Stimulated activated naive B cell treated with anti-CD40 and anti-IgM and Interleukin-4, amounts not matched to agents 10 μg/mL and 1 μg/mL and 100 μg/mL, for 72 hours (primary cell): ENCODE data around the gene MPC1.
"Not testable (repeated sequence)": the region's sequence is repeated elsewhere in the genome, so short reads cannot be mapped to it uniquely, and the experiment has no call there.

Experiments
- ATAC-seq, 2 donors: fragments of 150-1000 bp; cut with Tn5 transposase; replicated peaks; 2 replicates each; pipeline ENCODE4 v1.10.0; 2021; ENCODE audit warnings: moderate library complexity in 1 of 2
- DNase-seq: peaks from one replicate; pipeline ENCODE4 v3.0.0; 2021
- H3K27ac Mint-ChIP-seq: one replicate; pipeline ENCODE4 v1.8.0; 2022; ENCODE audit warnings: mild to moderate bottlenecking, mixed read lengths
- H3K27me3 Mint-ChIP-seq, 2 donors: one replicate each; pipeline ENCODE4 v1.8.0; 2022; ENCODE audit warnings: mixed read lengths in 2 of 2
- H3K36me3 Mint-ChIP-seq, 2 donors: one replicate each; pipeline ENCODE4 v1.8.0; 2022; ENCODE audit warnings: mixed read lengths in 2 of 2, mild to moderate bottlenecking in 1 of 2
- H3K4me1 Mint-ChIP-seq, 2 donors: one replicate each; pipeline ENCODE4 v1.8.0; 2022; ENCODE audit warnings: mixed read lengths in 2 of 2, mild to moderate bottlenecking in 1 of 2
- H3K4me3 Mint-ChIP-seq, 2 donors: one replicate each; pipeline ENCODE4 v1.8.0; 2022; ENCODE audit warnings: mild to moderate bottlenecking in 2 of 2, mixed read lengths in 2 of 2, moderate library complexity in 1 of 2
- H3K9me3 Mint-ChIP-seq, 2 donors: one replicate each; pipeline ENCODE4 v1.8.0; 2022; ENCODE audit warnings: mixed read lengths in 2 of 2, mild to moderate bottlenecking in 1 of 2

MPC1 gene

DNA sequence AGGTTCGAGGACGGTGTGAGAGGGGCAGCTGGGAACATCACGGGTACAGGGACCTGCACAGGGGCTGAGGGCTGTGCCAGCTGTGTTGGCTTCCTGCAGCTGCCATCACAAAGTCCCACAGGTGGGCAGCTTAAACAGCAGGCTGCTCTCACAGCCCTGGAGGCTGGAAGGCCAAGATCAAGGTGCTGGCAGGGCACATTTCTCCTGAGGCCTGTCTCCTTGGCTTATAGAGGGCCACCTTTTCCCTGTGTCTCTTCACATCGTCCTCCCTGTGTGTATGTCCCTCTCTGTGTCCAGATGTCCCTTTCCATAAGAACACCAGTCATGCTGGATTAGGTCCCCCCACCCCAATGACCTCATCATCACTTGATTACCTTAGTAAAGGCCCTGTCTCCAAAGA, 15.1 kb upstream of the MPC1 start:
- Mint-ChIP-seq H3K4me3 (no peak overlapping the region), H3K9me3 (peaks cover 0 to 1% of the 10 kb centered on the region in 2 donors), H3K36me3 (no peaks in the 10 kb centered on the region), H3K27me3 (peaks cover 26 to 29% of the 10 kb centered on the region in 2 donors), H3K27ac (no peak overlapping the region), H3K4me1 (peaks cover 2 to 7% of the 10 kb centered on the region in 2 donors)
- DNase-seq: no peak
- ATAC-seq: no peak

DNA sequence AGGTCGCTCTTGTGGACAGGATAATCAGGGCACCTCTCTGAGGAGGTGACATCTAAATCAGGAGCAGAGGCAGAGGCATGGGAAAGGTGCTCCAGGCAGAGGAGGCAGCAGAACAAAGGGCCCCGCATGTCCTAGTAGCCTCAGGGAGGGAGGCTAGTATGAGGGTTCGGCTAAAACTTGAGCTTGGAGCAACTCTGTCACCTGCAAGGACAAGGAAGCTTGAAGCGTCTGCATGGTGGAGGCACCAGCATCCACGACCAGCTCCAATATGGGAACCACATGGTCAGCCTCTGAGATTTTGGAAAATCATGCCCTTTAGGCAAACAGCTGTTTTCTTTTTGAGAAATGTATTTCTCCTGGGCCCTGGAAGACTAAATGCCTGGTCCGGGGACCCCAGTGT, 13.0 kb upstream of the MPC1 start:
- DNase-seq (no peak), ATAC-seq (no peak)
- Mint-ChIP-seq H3K4me3 (no peak overlapping the region), H3K27ac (no peak overlapping the region), H3K36me3 (no peaks in the 10 kb centered on the region), H3K9me3 (peaks cover 0 to 1% of the 10 kb centered on the region in 2 donors), H3K27me3 (peaks cover 30 to 36% of the 10 kb centered on the region in 2 donors), H3K4me1 (peaks cover 2 to 3% of the 10 kb centered on the region in 2 donors)

DNA sequence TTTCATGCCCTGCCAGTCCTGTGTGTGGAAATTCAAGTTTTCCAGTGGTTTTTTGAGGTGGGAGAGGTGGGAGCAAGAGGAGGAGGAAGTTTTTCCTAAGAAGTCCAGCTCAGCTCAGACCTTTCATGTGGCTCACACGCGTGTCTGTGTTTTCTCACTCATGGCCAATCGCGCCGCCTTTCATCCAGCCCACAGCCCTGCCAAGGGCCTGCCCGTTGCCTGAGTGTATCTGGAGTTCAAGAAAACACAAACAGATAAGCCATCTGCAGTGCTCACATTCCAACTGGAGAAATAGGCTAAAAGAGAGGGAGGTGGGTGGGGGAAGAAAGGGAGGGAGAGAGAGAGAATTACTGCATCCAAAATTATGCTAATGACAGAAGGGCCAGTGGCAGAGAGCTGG, 12.6 kb upstream of the MPC1 start:
- Mint-ChIP-seq H3K9me3 (peaks cover 0 to 1% of the 10 kb centered on the region in 2 donors), H3K27ac (no peak overlapping the region), H3K4me3 (no peak overlapping the region), H3K36me3 (no peaks in the 10 kb centered on the region), H3K27me3 (peaks cover 30 to 36% of the 10 kb centered on the region in 2 donors), H3K4me1 (no peaks in the 10 kb centered on the region)
- no peak for DNase-seq
- ATAC-seq: no peak

DNA sequence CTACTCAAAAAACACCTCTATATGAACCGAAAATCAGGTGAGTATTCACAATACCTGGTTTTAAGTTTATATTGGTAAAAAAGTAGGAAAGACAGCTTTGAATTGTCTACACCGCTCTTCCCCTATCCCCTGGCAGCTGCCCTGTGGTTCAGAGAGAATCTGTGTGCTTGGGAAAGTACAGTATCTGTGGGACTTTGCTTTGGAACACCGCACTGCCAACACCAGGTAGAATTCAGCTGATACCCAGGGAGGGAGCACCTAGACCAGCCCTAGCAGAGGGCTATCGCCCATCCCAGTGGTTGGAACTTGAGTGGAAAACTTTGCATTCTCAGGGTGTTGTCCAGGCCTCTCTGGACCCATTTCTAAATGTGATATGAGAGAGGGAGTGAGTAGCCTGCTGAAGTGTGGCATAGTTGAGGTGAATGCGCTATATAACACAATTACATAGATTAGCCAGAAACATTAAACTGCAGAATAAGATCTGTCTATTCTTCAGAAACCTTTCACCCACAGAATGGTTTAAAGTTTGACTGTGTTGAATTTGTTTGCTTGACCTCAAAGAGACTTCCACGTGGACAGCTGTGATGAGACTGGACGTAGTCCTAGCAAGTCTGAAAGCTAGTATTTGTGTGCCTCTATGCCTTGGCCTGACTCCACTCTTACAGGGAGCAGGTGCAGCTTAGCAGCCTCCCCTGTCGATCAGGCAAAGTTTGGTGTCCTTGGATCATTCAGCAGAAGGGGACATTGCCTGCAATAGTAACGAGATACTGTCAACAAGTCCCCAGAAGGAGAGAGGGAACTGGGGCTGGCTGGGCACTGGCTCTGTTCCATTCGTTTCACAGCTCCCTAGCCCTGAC, 11.5 kb upstream of the MPC1 start:
- DNase-seq (no peak), ATAC-seq (no peak)
- Mint-ChIP-seq H3K4me1 (no peaks in the 10 kb centered on the region), H3K4me3 (no peak overlapping the region), H3K27me3 (peaks cover 28 to 32% of the 10 kb centered on the region in 2 donors), H3K9me3 (peaks cover 0 to 1% of the 10 kb centered on the region in 2 donors), H3K36me3 (no peaks in the 10 kb centered on the region), H3K27ac (no peak overlapping the region)

DNA sequence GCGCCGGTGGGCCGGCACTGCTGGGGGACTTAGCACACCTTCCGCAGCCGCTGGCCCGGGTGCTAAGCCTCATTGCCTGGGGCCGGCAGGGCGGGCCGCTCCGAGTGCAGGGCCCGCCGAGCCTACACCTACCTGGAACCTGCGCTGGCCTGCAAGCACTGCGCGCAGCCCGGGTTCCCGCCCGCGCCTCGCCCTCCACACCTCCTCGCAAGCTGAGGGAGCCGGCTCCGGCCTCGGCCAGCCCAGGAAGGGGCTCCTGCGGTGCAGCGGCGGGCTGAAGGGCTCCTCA, 10.7 kb upstream of the MPC1 start:
- Mint-ChIP-seq H3K27ac (no peak overlapping the region), H3K4me3 (no peak overlapping the region), H3K9me3 (peaks cover 0 to 1% of the 10 kb centered on the region in 2 donors), H3K36me3 (no peaks in the 10 kb centered on the region), H3K27me3 (peaks cover 25 to 28% of the 10 kb centered on the region in 2 donors), H3K4me1 (no peaks in the 10 kb centered on the region)
- DNase-seq (no peak), ATAC-seq (no peak)

DNA sequence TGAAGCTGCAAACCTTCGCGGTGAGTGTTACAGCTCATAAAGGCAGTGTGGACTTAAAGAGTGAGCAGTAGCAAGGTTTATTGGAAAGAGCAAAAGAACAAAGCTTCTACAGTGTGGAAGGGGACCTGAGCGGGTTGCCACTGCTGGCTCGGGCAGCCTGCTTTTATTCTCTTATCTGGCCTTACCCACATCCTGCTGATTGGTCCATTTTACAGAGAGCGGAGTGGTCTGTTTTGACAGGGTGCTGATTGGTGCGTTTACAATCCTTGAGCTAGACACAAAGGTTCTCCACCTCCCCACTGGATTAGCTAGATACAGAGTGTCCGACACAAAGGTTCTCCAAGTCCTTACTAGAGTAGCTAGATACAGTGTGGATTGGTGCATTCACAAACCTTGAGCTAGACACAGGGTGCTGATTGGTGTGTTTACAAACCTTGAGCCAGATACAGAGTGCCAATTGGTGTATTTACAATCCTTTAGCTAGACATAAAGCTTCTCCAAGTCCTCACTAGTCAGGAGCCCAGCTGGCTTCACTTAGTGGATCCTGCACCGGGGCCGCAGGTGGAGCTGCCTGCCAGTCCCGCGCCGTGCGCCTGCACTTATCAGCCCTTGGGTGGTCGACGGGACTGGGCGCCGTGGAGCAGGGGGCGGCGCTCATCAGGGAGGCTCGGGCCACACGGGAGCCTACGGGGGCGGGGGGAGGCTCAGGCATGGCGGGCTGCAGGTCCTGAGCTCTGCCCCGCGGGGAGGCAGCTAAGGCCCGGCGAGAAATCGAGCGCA, 10.2 kb upstream of the MPC1 start:
- Mint-ChIP-seq H3K27ac (peak overlapping the region; percentile 31), H3K27me3 (peaks cover 19 to 24% of the 10 kb centered on the region in 2 donors)
- not testable (repeated sequence) for DNase-seq, H3K4me1 Mint-ChIP-seq, H3K36me3 Mint-ChIP-seq, H3K4me3 Mint-ChIP-seq, ATAC-seq, H3K9me3 Mint-ChIP-seq

DNA sequence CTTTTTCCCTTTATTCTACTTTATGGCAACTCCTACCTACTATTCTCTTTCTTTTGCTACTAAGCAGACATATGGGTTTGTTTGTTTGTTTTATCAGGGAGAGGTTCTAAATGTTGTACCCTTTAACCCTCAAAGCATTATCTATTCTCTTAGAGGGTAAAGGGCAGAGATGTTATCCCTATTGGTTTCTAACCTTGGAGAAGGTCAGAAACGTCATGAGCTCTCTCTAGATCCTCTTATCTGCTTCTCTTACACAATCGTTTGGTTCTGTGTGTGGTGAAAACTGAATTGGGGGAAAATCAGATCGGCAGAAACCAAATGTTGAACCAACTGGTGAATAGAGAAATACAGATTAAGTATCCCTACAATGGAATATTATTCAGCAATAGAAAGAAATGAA, 6.4 kb upstream of the MPC1 start:
- H3K9me3 Mint-ChIP-seq: no peaks in the 10 kb centered on the region
- peaks cover 8 to 13% of the 10 kb centered on the region in 2 donors for H3K27me3 Mint-ChIP-seq
- H3K36me3 Mint-ChIP-seq: no peaks in the 10 kb centered on the region
- peaks cover 1 to 4% of the 10 kb centered on the region in 2 donors for H3K4me1 Mint-ChIP-seq
- H3K27ac Mint-ChIP-seq: no peak overlapping the region
- DNase-seq (no peak), ATAC-seq (no peak)
- no peak overlapping the region for H3K4me3 Mint-ChIP-seq

DNA sequence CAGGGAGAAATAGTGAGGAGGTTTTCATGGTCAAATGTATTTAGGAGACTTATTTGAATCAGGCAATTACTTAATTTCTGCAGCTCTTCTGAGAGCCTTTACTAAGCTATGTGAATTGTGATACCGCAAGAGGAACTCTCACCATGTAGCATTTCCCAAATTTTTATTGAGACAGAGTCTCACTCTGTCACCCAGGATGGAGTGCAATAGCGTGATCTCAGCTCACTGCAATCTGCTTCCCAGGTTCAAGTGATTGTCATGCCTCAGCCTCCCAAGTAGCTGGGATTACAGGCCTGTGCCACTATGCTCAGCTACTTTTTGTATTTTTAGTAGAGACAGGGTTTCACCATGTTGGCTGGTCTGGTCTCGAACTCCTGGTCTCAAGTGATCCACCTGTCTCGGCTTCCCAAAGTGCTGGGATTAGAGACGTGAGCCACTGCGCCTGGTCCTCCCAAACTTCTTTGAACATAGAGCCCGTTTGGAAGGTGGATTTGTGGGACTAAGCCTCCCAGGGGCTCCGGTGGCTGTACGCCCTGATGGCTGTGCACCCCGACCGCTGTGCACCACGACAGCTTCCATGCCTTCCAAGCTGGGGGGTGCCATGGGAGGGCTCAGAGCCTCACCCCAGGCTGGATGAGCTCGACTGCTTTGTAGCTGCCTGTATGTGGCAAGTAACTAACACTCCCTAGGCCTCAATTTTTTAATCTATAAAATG, 5.7 kb upstream of the MPC1 start:
- no peak overlapping the region for H3K4me3 Mint-ChIP-seq
- no peaks in the 10 kb centered on the region for H3K36me3 Mint-ChIP-seq
- H3K27ac Mint-ChIP-seq: no peak overlapping the region
- DNase-seq (no peak), ATAC-seq (no peak)
- H3K4me1 Mint-ChIP-seq: peaks cover 1 to 9% of the 10 kb centered on the region in 2 donors
- peaks cover 5 to 10% of the 10 kb centered on the region in 2 donors for H3K27me3 Mint-ChIP-seq
- no peaks in the 10 kb centered on the region for H3K9me3 Mint-ChIP-seq

DNA sequence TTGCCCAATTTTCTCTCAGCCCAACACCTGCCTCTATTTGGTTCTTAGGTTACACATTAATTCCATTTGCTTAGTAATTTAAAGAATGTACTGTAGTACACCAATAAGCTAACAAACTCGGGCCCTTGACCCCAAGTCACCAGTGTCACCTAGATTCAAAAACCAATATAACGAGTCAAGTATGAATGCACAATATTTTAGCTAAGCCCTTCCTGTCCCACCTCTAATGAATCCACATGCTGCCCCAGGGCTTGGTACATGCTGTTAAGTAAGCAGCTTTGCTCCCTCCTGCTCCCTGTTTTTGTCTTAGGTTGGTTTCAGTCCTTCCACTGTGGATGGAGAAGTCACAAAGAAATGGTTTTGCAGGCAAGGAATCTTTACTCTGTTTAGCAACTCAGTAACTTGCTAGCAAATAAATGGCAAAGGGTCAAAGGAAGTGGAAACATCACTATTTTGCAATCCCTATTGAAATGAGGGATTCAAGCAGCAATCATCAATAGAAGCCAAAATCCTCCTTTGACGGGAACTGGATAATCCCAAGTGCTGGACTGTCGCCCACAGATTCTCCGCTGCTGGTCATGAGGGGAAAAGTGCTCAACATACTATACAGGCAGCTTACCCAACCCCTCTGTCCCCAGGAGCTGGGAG, 5.0 kb upstream of the MPC1 start:
- Mint-ChIP-seq H3K4me1 (peaks cover 1 to 9% of the 10 kb centered on the region in 2 donors), H3K27ac (no peak overlapping the region), H3K9me3 (no peaks in the 10 kb centered on the region), H3K27me3 (peaks cover 5 to 6% of the 10 kb centered on the region in 2 donors), H3K4me3 (no peak overlapping the region), H3K36me3 (no peaks in the 10 kb centered on the region)
- ATAC-seq (no peak), DNase-seq (no peak)

DNA sequence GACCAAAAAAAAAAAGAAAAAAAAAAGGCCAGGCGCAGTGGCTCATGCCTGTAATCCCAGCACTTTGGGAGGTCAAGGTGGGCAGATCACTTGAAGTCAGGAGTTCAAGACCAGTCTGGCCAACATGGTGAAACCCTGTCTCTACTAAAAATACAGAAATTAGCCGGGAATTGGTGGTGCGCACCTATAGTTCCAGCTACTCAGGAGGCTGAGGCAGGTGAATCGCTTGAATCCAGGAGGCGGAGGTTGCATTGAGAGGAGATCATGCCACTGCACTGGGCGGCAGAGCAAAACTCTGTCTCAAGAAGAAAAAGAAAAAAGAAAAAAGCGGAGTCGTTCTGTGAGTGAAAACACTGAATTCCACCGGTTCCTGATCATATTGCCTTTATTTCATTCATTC, 4.4 kb upstream of the MPC1 start:
- not testable (repeated sequence) for H3K9me3 Mint-ChIP-seq, H3K36me3 Mint-ChIP-seq, DNase-seq, ATAC-seq, H3K4me3 Mint-ChIP-seq, H3K27me3 Mint-ChIP-seq, H3K27ac Mint-ChIP-seq
- peaks cover 1 to 12% of the 10 kb centered on the region in 2 donors for H3K4me1 Mint-ChIP-seq

DNA sequence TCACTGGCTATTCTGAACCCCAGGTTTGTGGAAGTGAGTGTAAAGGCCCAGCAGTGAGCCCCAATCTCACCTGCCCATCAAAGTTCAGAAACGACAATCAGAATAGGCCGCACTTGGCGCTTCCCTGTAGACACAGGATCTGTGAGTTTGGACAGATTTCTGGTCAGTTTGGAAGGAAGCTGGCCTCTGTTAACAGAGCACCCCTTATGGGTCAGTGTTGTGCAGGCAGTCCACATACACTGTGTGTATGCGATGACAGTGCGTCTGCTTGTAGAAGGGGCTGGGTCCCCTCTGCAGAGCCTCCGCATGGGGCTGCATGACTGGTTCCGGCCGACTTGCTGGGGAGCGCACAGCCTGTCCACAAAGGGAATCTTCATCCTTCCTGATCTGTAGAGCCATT, 3.4 kb upstream of the MPC1 start:
- ATAC-seq: no peak
- no peaks in the 10 kb centered on the region for H3K27me3 Mint-ChIP-seq
- H3K27ac Mint-ChIP-seq: no peak overlapping the region
- H3K9me3 Mint-ChIP-seq: no peaks in the 10 kb centered on the region
- no peaks in the 10 kb centered on the region for H3K36me3 Mint-ChIP-seq
- H3K4me1 Mint-ChIP-seq: peaks cover 3 to 22% of the 10 kb centered on the region in 2 donors
- H3K4me3 Mint-ChIP-seq: no peak overlapping the region
- no peak for DNase-seq

DNA sequence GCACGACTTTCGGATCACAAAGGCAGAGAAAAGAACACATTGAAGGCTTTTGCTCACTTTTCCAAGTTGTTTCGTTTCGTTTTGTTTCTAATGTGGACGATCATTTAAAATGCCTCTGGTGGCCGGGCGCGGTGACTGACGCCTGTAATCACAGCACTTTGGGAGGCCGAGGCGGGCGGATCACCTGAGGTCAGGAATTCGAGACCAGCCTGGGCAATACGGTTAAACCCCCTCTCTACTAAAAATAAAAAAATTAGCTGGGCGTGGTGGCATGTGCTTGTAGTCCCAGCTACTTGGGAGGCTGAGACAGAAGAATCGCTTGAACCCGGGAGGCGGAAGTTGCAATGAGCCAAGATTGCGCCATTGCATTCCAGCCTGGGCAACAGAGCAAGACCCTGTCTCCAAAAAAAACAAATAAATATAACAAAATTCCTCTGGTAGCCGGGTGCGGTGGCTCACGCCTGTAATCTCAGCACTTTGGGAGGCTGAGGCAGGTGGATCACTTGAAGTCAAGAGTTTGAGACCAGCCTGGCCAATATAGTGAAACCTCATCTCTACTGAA, 1.1 kb upstream of the MPC1 start:
- not testable (repeated sequence) for H3K27me3 Mint-ChIP-seq, H3K9me3 Mint-ChIP-seq, DNase-seq, H3K36me3 Mint-ChIP-seq
- peak overlapping the region; percentile 91 for H3K27ac Mint-ChIP-seq
- ATAC-seq: peak in 1 of 2 donors; percentile 2
- H3K4me1 Mint-ChIP-seq: peaks cover 3 to 22% of the 10 kb centered on the region in 2 donors
- H3K4me3 Mint-ChIP-seq: peak overlapping the region; percentile 87 to 95

DNA sequence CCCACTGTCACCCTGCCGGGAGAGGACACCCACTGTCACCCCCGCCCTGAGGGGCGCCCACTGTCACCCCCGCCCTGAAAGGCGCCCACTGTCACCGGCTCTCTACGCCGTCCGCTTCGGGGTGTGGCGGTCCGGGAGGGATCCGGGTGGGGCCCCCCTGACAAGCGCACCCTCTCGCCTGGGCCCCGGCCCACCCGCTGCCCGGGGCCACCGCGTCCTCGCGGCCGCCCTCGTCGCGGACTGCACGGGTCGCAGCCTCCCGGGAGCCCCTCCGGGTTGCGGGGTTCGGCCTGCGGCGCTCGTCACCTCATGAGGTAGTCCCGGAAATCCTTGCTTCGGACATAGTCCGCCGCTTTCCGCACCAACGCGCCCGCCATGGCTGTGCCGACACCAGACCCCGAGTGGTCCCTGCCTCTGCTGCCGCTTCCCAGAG, 224 bp downstream of the MPC1 start:
- Mint-ChIP-seq H3K4me1 (peaks cover 3 to 22% of the 10 kb centered on the region in 2 donors), H3K36me3 (no peaks in the 10 kb centered on the region), H3K27ac (peak overlapping the region; percentile 91), H3K27me3 (no peaks in the 10 kb centered on the region), H3K9me3 (no peaks in the 10 kb centered on the region), H3K4me3 (peak overlapping the region; percentile 91 to 95)
- peak; percentile 6 to 8 for ATAC-seq
- no peak for DNase-seq
